ENCODE results near the gene ALLC.

- no peak for TF ChIP-seq EZH2 (IDR thresholded peaks at IDR 0.05; ENCODE audit: borderline replicate concordance)
- no peak for TF ChIP-seq CTCF (IDR thresholded peaks at IDR 0.05; ENCODE audit: poor library complexity)
- TF ChIP-seq EZH2phosphoT487 (IDR thresholded peaks at IDR 0.05; ENCODE audit: low read depth, severe bottlenecking, unreplicated experiment), result no peak
Observed at GRCh38 chr2:3657881-3658280, at the start of gene ALLC.

Data from hepatocyte (in vitro differentiated cells).